SKM-1 (cell line): ENCODE results near the gene DENND5A.
"Not testable (repeated sequence)": the region's sequence is repeated elsewhere in the genome, so short reads cannot be mapped to it uniquely, and the experiment has no call there.

Source experiments
- DNase-seq: peaks from one replicate; lab custom pipeline; 2025; ENCODE audit not compliant: unreplicated experiment; lab: John Stamatoyannopoulos, UW

Gene DENND5A

DNA sequence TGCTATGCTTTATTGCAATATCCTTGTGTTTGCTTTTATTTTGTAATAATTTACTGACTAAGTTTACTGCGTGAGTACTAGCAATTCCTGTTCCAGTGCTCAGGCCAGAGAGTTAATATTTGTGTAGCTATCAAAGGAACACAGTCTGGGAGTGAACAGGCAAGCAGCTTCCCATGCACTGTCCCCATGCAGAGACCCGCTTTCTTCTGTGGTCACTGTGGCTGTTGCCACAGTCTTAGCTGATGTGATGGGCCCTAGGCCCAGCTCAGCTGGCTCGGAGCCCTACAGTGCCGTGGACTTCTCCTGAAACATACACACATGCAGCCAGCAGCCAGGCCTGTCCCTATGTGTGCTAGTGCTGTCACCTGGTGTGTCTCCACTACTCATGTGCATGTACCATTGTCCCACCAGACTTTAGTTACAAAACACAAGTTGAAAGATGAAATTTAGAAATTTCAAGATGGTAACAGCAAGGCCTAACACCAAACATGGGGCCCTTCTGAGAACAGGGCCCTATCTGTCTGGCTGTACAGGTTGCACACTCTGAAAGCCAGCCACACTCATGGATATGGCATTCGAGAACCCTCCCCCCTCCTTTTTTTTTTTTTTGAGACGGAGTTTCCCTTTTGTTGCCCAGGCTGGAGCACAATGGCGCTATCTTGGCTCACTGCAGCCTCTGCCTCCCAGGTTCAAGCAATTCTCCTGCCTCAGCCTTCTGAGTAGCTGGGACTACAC, 161.4 kb downstream of the DENND5A start:
- DNase-seq = no peak

DNA sequence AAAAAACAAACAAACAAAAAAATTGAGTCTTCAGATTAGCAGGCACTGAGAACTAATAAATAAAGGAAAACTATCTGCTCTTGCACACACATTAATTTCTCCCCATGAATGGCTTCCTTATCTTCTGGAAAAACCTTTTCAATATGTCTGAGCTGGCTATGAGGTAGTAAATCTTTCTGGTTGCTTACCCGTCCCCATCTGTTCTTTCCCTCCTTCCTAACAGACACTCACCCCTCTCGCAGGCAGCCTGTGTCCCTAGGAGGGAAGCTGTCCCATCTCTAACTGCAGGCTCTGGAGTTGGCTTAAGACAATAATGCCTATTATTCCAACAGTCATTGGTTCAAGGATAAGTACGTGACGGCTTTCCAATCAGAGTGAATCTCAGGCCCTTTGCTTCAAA, 165.5 kb downstream of the DENND5A start:
- no peak for DNase-seq

DNA sequence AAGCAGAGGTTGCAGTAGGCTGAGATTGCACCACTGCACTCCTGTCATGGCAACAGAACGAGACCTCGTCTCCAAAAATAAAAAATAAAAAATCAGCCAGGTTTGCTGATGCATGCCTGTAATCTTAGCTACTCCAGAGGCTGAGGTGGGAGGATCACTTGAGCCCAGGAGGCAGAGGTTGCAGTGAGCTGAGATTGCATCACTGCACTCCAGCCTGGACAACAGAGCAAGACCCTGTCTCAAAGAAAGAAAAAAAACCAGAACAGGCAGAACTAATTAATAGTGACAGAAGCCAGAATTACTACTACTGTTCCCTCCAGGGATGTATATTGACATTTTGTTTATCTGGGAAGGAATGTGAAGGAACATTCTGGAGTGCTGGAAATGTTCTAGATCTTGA, 166.7 kb downstream of the DENND5A start:
- not testable (repeated sequence) for DNase-seq

DNA sequence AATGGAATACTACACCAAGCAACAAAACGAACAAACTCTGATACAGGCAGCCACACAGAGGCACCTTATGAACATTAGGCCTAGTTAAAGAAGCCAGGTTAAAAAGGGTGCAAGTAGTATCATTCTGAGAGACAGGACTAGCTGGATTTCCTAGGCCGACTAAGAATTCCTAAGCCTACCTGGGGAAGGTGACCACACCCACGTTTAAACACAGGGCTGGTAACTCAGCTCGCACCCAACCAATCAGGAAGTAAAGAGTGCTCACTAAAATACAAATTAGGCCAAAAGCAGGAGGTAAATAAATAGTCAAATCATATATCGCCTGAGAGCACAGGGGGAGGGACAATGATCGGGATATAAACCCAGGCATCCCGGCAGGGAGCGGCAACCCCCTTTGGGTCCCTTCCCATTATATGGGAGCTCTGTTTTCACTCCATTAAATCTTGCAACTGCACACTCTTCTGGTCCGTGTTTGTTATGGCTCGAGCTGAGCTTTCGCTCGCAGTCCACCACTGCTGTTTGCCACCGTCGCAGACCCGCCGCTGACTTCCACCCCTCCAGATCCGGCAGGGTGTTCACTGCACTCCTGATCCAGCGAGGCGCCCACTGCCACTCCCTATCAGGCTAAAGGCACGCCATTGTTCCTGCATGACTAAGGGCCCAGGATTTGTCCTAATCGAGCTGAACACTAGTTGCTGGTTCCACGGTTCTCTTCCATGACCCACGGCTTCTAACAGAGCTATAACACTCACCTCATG, 167.8 kb downstream of the DENND5A start:
- not testable (repeated sequence) for DNase-seq

DNA sequence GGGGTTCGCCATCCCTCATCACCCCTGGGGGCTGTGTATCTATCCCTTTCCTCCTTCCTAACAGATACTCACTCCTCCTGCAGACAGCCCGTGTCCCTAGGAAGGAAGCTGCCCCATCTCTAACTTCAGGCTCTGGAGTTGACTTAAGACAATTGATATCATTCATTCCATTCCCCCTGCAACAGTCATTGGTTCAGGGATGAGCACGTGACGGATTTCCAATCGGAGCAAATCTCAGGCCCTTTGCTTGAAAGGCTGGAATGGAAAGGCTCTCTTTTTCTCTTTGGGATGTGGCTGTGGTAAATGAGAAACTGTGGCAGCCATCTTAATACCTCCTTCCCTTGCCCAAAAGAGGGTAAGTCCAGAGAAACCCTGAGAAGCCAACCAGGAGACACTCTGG, 168.7 kb downstream of the DENND5A start:
- DNase-seq = no peak

DNA sequence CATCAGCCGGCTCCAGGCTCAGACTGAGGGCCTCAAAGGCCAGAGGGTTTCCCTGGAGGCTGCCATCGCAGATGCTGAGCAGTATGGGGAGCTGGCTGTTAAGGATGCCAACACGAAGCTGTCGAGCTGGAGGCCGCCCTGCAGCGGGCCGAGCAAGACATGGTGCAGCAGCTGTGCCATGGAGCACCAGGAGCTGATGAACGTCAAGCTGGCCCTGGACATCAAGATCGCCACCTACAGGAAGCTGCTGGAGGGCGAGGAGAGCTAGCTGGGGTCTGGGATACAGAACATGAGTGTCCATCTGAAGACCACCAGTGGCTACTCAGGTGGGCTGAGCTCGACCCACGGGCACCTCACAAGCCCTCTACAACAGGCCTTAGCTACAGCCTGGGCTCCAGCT, 169.7 kb downstream of the DENND5A start:
- no peak for DNase-seq

DNA sequence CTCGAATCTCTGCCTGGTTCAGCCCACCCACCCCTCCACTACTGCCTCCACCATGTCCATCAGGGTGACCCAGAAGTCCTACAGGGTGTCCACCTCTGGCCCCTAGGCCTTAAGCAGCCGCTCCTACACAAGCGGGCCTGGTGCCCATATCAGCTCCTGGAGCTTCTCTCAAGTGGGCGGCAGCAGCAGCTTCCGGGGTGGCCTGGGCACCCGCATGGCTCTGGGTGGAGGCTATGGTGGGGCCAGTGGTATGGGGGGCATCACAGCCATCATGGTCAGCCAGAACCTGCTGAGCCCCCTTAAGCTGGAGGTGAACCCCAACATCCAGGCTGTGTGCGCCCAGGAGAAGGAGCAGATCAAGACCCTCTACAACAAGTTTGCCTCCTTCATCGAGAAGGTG, 170.7 kb downstream of the DENND5A start:
- DNase-seq = no peak

DNA sequence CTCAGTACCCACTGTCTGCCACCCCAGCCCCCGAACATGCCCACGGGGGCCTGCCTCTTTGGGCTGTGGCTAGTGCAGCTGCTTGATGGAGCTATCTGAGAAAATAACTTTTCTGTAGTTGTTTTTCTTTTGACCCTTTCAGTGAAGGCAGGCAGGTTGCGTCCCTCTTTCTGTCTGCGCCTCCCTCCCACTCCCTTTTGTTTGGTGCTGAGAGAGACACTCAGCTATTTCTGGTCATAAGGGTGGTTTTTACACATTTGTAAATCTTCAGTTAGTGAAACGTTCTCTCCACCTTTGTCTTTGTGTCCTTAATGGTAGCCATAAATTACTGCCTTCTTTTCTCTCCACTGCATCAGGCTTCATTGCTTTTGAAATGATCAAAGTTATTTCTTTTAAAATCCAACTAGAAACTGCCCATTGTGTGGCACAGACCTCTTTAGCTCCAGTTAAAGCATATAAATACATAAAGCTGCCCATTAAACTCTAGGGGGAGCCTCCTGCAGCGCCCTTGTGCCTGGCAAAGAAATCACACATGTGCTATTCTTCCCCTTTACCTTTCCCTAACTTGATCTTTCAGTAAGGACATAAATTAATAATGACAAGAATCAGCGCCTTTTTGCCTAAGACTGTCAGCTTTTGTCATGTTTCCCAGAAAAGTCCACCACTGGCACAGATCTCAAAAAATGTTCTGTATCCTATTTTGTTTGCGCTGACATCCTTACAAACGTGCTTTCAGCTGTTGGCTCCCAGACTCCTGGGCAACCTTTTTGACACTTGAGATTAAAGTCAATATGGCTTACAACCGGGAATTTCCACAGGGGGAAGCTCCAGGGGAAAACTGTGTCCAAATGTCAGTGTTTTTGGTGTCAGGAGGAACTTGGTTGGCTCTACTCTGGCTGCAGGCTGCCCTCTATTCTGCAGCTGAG, 172.0 kb downstream of the DENND5A start:
- no peak for DNase-seq

DNA sequence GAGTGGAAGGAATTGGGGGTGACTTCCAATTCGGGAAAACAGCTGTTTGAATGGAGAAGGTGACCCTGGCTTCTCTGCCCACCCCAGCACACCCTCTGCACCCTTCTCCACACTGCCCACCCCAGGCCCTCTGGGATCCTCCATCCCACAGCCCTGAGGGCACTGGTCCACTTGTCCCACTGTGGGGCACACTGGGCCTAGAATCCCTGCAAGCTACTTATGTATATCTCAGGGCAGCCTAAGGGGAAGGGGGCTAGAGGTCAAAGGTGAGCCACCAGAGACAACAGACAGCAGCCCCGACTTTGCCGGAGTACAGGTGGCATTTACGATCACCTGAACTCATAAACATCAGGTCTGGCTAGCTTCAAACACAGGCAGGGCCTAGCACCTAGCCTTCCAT, 173.1 kb downstream of the DENND5A start:
- no peak for DNase-seq

DNA sequence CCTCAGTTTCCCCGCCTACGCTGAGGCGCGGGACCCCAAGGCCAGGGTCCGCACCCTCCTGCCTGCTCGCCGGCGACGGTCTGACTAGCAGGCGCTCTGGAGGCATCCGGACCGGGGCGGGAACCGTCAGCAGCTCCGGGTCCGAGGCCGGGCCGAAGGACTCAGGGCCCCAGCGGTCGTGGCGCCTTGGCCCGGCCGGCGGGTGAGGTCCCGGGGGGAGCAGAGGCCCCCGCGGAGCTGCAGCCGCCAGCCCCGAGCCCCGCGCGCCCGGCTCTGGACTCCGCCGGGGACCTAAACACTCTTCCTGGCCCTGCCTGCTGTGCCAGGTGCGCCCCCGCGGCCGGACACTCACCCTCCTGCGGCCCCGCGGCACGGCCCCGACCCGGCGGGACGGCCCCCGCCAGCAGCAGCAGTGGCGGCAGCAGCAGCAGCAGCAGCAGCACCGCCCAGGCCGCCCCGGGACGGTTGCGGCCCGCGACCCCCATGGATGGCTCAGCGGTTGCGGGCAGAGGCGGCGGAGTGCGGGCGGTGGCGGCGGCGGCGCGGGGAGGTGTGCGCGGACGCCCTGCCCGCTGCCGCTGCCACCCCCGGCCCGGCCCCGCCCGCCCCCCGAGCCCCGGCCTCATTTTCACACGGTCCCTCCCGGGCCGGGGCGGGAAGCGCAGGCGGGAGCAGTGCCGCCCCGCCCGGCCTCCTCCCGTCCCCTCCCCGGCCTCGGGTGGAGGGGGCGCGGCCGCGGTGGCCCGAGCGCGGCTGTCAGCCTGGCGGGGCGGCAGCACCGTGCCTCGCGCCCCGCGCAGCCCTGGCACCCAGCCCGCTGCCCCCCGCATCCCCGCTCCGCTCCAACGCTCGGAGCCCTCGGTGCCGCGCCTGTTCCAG, 173.9 kb downstream of the DENND5A start, which contains the start of gene SCUBE2:
TSS of gene SCUBE2 (minus strand) at position 556 of the 879 bp plus-strand sequence. CDS start at position 485, 71 bp downstream.
- DNase-seq = no peak

DNA sequence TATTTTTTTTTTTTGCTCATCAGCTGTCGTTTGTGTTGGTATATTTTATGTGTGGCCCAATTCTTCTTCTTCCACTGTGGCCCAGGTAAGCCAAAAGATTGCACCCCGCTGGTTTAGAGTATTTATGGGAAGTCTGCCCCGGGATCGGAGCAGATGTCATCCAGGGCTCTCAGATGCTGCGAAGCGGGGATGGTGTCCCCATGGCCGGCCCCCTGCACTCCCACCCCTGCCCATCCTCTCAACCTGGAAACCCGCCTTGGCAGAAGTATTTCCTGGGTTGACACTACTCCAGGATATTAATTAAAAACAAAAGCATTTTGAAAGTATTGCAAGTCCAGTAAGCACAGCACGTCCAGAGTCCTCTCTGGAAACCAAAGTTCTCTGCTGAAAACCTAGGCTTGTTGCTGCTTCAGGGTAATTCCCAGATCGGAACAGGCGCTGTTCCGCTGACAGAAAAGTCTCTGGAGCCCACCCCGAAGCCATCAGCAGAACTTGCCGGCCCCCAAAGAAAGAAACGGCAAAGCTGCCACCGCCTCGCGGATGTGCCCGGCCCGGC, 174.6 kb downstream of the DENND5A start:
- DNase-seq = no peak

DNA sequence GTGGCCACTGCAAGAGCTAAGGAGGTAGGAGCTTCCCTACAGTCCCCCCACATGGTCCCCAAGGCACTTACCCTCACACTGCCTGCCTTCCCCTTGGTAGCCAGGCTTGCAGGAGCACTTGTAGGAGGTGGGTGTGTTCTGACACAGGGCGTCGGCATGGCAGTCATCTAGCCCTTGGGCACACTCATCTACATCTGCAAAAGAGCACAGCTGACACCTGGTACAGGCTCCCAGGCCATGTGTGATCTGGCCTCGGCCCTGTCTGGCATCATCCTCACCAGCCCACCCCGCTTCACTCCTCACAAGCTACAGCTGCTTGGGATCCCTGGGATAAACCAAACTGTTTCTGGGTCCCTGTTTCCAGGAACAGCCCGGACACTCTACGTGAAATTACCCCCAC, 175.5 kb downstream of the DENND5A start:
- no peak for DNase-seq

DNA sequence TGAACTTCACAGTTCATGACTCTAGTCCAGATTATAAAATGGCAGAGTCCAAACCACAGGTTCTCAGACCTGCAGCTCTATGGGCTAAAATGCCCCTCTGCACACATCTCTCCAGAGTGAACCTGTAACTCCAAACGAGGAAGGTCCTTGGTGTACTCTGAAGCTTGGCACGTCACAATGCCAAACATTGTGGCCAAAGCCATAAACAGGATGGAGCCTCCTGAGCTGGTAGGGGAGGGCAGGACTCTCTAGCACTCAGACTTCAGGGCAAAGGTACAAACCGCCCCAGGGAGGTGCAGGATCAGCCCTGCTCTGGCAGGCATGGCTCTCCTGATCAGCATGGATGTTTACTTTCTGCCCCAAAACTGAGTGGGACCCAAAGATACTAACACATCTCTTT, 176.1 kb downstream of the DENND5A start:
- no peak for DNase-seq
